OCI-LY1 (cell line): Measurements from ENCODE around the gene ANKMY1.
"Not testable (repeated sequence)": the region's sequence is repeated elsewhere in the genome, so short reads cannot be mapped to it uniquely, and the experiment has no call there.

Experiments
- H2AFZ ChIP-seq: fragments of 200-600 bp; sonication (generic), shearing (Covaris generic); 2 replicates; pipeline ENCODE4 v1.6.0; 2014; ENCODE audit warnings: antibody characterized with exemption, mild to moderate bottlenecking, low read length
- H3F3A ChIP-seq: fragments of 200-600 bp; sonication (generic), shearing (Covaris generic); 2 replicates; pipeline ENCODE4 v1.6.0; 2014; ENCODE audit warnings: mild to moderate bottlenecking, antibody characterized with exemption, low read length, moderate library complexity; ENCODE audit not compliant: insufficient read depth
- H3K27ac ChIP-seq: fragments of 200-600 bp; sonication (generic); 2 replicates; pipeline ENCODE4 v1.5.1; 2014; ENCODE audit warnings: low read length, mixed run types, mild to moderate bottlenecking, low read depth; ENCODE audit not compliant: poor library complexity, severe bottlenecking
- H3K27me3 ChIP-seq: fragments of 200-600 bp; sonication (generic); 2 replicates; pipeline ENCODE4 v1.6.0; 2014; ENCODE audit warnings: antibody characterized with exemption, mild to moderate bottlenecking, low read length, moderate library complexity; ENCODE audit not compliant: insufficient read depth
- H3K36me3 ChIP-seq: fragments of 200-600 bp; sonication (generic); 2 replicates; pipeline ENCODE4 v1.6.1; 2014; ENCODE audit warnings: mild to moderate bottlenecking, antibody characterized with exemption, low read length, moderate library complexity, mixed read lengths; ENCODE audit not compliant: insufficient read depth
- H3K4me1 ChIP-seq: fragments of 200-600 bp; sonication (generic); 2 replicates; pipeline ENCODE4 v1.5.1; 2014; ENCODE audit warnings: mild to moderate bottlenecking, low read length, moderate library complexity; ENCODE audit not compliant: insufficient read depth, severe bottlenecking
- H3K4me2 ChIP-seq: fragments of 200-600 bp; sonication (generic), shearing (Covaris generic); 2 replicates; pipeline ENCODE4 v1.6.1; 2014; ENCODE audit warnings: low read length
- H3K4me3 ChIP-seq: fragments of 200-600 bp; sonication (generic); 2 replicates; pipeline ENCODE4 v1.5.1; 2014; ENCODE audit warnings: low read length, low read depth, mild to moderate bottlenecking, mixed read lengths; ENCODE audit not compliant: poor library complexity, severe bottlenecking
- H3K79me2 ChIP-seq: fragments of 200-600 bp; shearing (Covaris generic); 2 replicates; pipeline ENCODE4 v1.6.1; 2016; ENCODE audit warnings: mixed run types, low read length, mixed read lengths; ENCODE audit not compliant: insufficient read depth
- H3K9ac ChIP-seq: fragments of 200-600 bp; sonication (generic), shearing (Covaris generic); 2 replicates; pipeline ENCODE4 v1.6.1; 2014; ENCODE audit warnings: mild to moderate bottlenecking, low read length, mixed read lengths
- H3K9me2 ChIP-seq: fragments of 200-600 bp; sonication (generic), shearing (Covaris generic); 2 replicates; pipeline ENCODE4 v1.6.1; 2014; ENCODE audit warnings: low read depth, mild to moderate bottlenecking, low read length, mixed read lengths
- H3K9me3 ChIP-seq: fragments of 200-600 bp; shearing (Covaris generic); 2 replicates; pipeline ENCODE4 v1.6.1; 2014; ENCODE audit warnings: low read length, mixed read lengths
- H4K20me1 ChIP-seq: fragments of 200-600 bp; sonication (generic), shearing (Covaris generic); 2 replicates; pipeline ENCODE4 v1.6.0; 2016; ENCODE audit warnings: mild to moderate bottlenecking, low read length; ENCODE audit not compliant: insufficient read depth
- CTCF ChIP-seq: fragments of 200-600 bp; sonication (generic), shearing (Covaris generic); IDR thresholded peaks from 2 replicates; pipeline ENCODE4 v1.5.1; 2017; ENCODE audit warnings: mild to moderate bottlenecking, antibody characterized with exemption, low read length, moderate library complexity, mixed read lengths
- EZH2 ChIP-seq: fragments of 200-600 bp; sonication (generic), shearing (Covaris generic); IDR thresholded peaks from 2 replicates; pipeline ENCODE4 v1.8.0; 2017; ENCODE audit warnings: borderline replicate concordance, mixed run types, mild to moderate bottlenecking, antibody characterized with exemption, low read length, moderate library complexity, mixed read lengths

ANKMY1 gene

GRCh38 chr2:240523451-240524281 lies 34.1 kb downstream of the ANKMY1 start:
- Histone ChIP-seq H3F3A (no peaks in the 10 kb centered on the region), H3K4me2 (no peak overlapping the region), H3K27ac (no peak overlapping the region), H3K79me2 (no peaks in the 10 kb centered on the region), H3K4me1 (no peaks in the 10 kb centered on the region), H4K20me1 (no peaks in the 10 kb centered on the region), H3K9me3 (peaks cover 7% of the 10 kb centered on the region; the same call in 1 of the 2 replicates), H3K9ac (no peak overlapping the region), H3K36me3 (peaks cover 55% of the 10 kb centered on the region), H3K9me2 (no peaks in the 10 kb centered on the region), H3K4me3 (no peak overlapping the region), H3K27me3 (no peaks in the 10 kb centered on the region), H2AFZ (no peak overlapping the region)
- TF ChIP-seq CTCF: no peak
- TF ChIP-seq EZH2: no peak

- no peaks in the 10 kb centered on the region for H4K20me1 ChIP-seq
- no peaks in the 10 kb centered on the region for H3F3A ChIP-seq
- no peak overlapping the region for H2AFZ ChIP-seq
- no peak overlapping the region for H3K4me2 ChIP-seq
- no peak overlapping the region for H3K4me3 ChIP-seq
- no peaks in the 10 kb centered on the region for H3K4me1 ChIP-seq
- no peaks in the 10 kb centered on the region for H3K79me2 ChIP-seq
- H3K9me3 ChIP-seq: peaks cover 7% of the 10 kb centered on the region; the same call in 1 of the 2 replicates
- no peaks in the 10 kb centered on the region for H3K27me3 ChIP-seq
- peaks cover 50% of the 10 kb centered on the region for H3K36me3 ChIP-seq
- no peaks in the 10 kb centered on the region for H3K9me2 ChIP-seq
- H3K9ac ChIP-seq: no peak overlapping the region
- H3K27ac ChIP-seq: no peak overlapping the region
- TF ChIP-seq EZH2 (no peak), CTCF (no peak)
These were observed 35.4 kb downstream of the ANKMY1 start for GRCh38 chr2:240522406-240522805.

- not testable (repeated sequence) for H3K9ac ChIP-seq, H3K4me1 ChIP-seq, H3K4me3 ChIP-seq, H3K9me3 ChIP-seq, H3F3A ChIP-seq, H2AFZ ChIP-seq, H4K20me1 ChIP-seq, H3K27me3 ChIP-seq, H3K9me2 ChIP-seq, H3K4me2 ChIP-seq, H3K79me2 ChIP-seq, H3K27ac ChIP-seq
- H3K36me3 ChIP-seq: peaks cover 49% of the 10 kb centered on the region
These were observed 35.9 kb downstream of the ANKMY1 start for GRCh38 chr2:240521885-240522284.

DNA sequence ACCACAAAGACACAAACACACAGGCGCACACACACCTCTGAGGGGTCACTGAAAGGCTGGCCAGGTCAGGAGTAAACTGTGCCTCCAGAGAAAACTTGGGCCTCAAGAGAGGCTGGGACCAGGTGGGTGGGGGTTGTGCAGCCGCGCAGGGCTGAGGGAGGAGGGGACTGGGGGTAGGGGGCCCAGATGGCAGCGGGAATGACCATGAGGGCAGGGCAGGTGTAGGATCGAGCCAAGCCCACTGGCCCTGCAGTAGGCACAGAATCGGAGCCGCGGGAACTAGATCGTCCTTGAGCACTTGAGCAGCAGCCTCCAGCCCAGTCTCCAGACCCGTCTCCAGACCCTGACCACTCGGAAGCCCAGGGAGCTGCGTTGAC lies 36.8 kb downstream of the ANKMY1 start:
- Histone ChIP-seq H3K9ac (no peak overlapping the region), H3K4me1 (no peaks in the 10 kb centered on the region), H3K9me2 (no peaks in the 10 kb centered on the region), H4K20me1 (no peaks in the 10 kb centered on the region), H3K27ac (no peak overlapping the region), H3K27me3 (no peaks in the 10 kb centered on the region), H3K4me3 (no peak overlapping the region), H3K79me2 (no peaks in the 10 kb centered on the region), H3K9me3 (peaks cover 7% of the 10 kb centered on the region; the same call in 1 of the 2 replicates), H3F3A (no peaks in the 10 kb centered on the region), H2AFZ (no peak overlapping the region), H3K36me3 (peaks cover 42% of the 10 kb centered on the region), H3K4me2 (no peak overlapping the region)
- TF ChIP-seq EZH2 (no peak), CTCF (no peak)
